GM19372 (cell line): ENCODE results near the gene LFNG.

Experiments
- ATAC-seq: cut with Tn5 transposase; IDR thresholded peaks from one replicate; pipeline ENCODE4 v1.9.1; 2021; ENCODE audit warnings: mild to moderate bottlenecking, low read depth, moderate library complexity; ENCODE audit not compliant: unreplicated experiment

LFNG gene

GRCh38 chr7:2564970-2565540 lies 45.5 kb downstream of the LFNG start:
- no peak for ATAC-seq

GRCh38 chr7:2566348-2566889 lies 46.8 kb downstream of the LFNG start:
- no peak for ATAC-seq

- no peak for ATAC-seq
Measured at GRCh38 chr7:2566890-2567678, 47.5 kb downstream of the LFNG start.

- ATAC-seq, result no peak
Measured at GRCh38 chr7:2567679-2568278, 48.2 kb downstream of the LFNG start.

- ATAC-seq, result no peak
Measured at GRCh38 chr7:2568521-2569223, 49.1 kb downstream of the LFNG start.

- no peak for ATAC-seq
Measured at GRCh38 chr7:2569421-2569820, 49.8 kb downstream of the LFNG start.

GRCh38 chr7:2570021-2570420 lies 50.4 kb downstream of the LFNG start:
- ATAC-seq, result no peak

- ATAC-seq, result no peak
Measured at GRCh38 chr7:2571409-2571808, 51.8 kb downstream of the LFNG start.

GRCh38 chr7:2572101-2572842 lies 52.7 kb downstream of the LFNG start:
- ATAC-seq, result no peak

GRCh38 chr7:2573761-2574160 lies 54.2 kb downstream of the LFNG start:
- ATAC-seq, result no peak

GRCh38 chr7:2575046-2575732 lies 55.6 kb downstream of the LFNG start:
- ATAC-seq, result no peak

- ATAC-seq, result no peak
Measured at GRCh38 chr7:2575733-2576340, 56.3 kb downstream of the LFNG start.

GRCh38 chr7:2576742-2577491 lies 57.3 kb downstream of the LFNG start:
- no peak for ATAC-seq
